Measurements from ENCODE around the gene KLHL17. TPM values are rescaled to one million over a fixed set of nuclear protein-coding genes. Genes with fewer than 3 reads are reported as not detected.

Gene KLHL17
- total and polyA plus RNA-seq, 2 experiments from 2014 or later = 5.5 to 19.2 TPM

GRCh38 chr1:953524-954320, 6.7 kb upstream of the KLHL17 start:
- H2AFZ ChIP-seq = no peak overlapping the region
- H3K36me3 ChIP-seq (ENCODE audit: low read depth) = no peaks in the 10 kb centered on the region; the same call in 1 of the 2 replicates
- no peak overlapping the region for H3K27ac ChIP-seq
- H3K4me1 ChIP-seq (ENCODE audit: insufficient read depth) = peaks cover 11% of the 10 kb centered on the region; the same call in 1 of the 2 replicates
- H3K4me2 ChIP-seq (ENCODE audit: unreplicated experiment) = no peak overlapping the region
- H3K79me2 ChIP-seq (ENCODE audit: insufficient read depth) = peaks cover 27% of the 10 kb centered on the region
- DNase-seq = no peak
- WGBS, 2 experiments (ENCODE audit: low coverage in 1 of 2, low lambda C conversion rate in 2 of 2, missing lambda C conversion rate in 2 of 2) = 87 to 94% methylated on average over 27 to 32 of the region's 32 CpGs
- H3K27me3 ChIP-seq (replicated peaks; ENCODE audit: insufficient read depth) = no peaks in the 10 kb centered on the region
- no peak overlapping the region for H3K9ac ChIP-seq
- TF ChIP-seq EZH2 (IDR thresholded peaks at IDR 0.05; ENCODE audit: insufficient read depth, poor library complexity, severe bottlenecking) (no peak), EZH2phosphoT487 (IDR thresholded peaks at IDR 0.05; ENCODE audit: insufficient read depth, low read depth) (no peak)
- H3K4me3 ChIP-seq = no peak overlapping the region
- in situ Hi-C loops (cut with MboI) = no loop called here
- no peaks in the 10 kb centered on the region for H3K9me2 ChIP-seq (ENCODE audit: insufficient read depth)
- no peaks in the 10 kb centered on the region for H3K9me3 ChIP-seq (ENCODE audit: low read depth)
- no peaks in the 10 kb centered on the region for H4K20me1 ChIP-seq (ENCODE audit: insufficient read depth)
- H3F3A ChIP-seq (ENCODE audit: insufficient read depth) = no peaks in the 10 kb centered on the region

DNA sequence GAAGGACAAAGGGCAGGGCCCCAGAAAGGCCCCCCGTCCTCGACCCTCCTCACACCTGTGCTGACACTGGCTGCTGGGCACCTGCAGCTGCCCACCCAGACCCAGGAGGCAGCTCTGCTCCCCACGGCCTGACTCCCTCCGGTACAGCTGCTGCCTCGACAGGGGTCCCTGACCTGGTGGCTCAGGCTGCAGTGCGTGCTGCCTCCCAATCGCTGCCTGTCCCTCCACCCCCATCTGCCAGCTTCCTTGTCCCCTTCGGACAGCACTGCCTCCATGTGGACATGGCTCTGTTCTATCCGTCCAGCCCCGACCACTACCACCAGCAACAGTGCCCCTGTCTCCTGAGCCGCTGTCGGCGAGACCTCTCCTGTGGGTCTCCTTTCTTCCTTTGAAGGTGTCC, 5.5 kb upstream of the KLHL17 start:
- no peak overlapping the region for H3K27ac ChIP-seq
- no peak overlapping the region for H3K4me2 ChIP-seq (ENCODE audit: unreplicated experiment)
- in situ Hi-C loops (cut with MboI) = no loop called here
- H4K20me1 ChIP-seq (ENCODE audit: insufficient read depth) = no peaks in the 10 kb centered on the region
- no peaks in the 10 kb centered on the region for H3K9me2 ChIP-seq (ENCODE audit: insufficient read depth)
- peaks cover 11% of the 10 kb centered on the region; the same call in 1 of the 2 replicates for H3K4me1 ChIP-seq (ENCODE audit: insufficient read depth)
- no peak overlapping the region for H3K4me3 ChIP-seq
- WGBS, 2 experiments (ENCODE audit: low coverage in 1 of 2, low lambda C conversion rate in 2 of 2, missing lambda C conversion rate in 2 of 2) = 91 to 98% methylated on average over 10 to 13 of the region's 13 CpGs
- H3K36me3 ChIP-seq (ENCODE audit: low read depth) = no peaks in the 10 kb centered on the region; the same call in 1 of the 2 replicates
- peaks cover 30% of the 10 kb centered on the region for H3K79me2 ChIP-seq (ENCODE audit: insufficient read depth)
- no peak overlapping the region for H3K9ac ChIP-seq
- no peak overlapping the region for H2AFZ ChIP-seq
- H3K27me3 ChIP-seq (replicated peaks; ENCODE audit: insufficient read depth) = no peaks in the 10 kb centered on the region
- H3K9me3 ChIP-seq (ENCODE audit: low read depth) = no peaks in the 10 kb centered on the region
- no peaks in the 10 kb centered on the region for H3F3A ChIP-seq (ENCODE audit: insufficient read depth)
- no peak for TF ChIP-seq EZH2phosphoT487 (IDR thresholded peaks at IDR 0.05; ENCODE audit: insufficient read depth, low read depth)
- TF ChIP-seq EZH2 (IDR thresholded peaks at IDR 0.05; ENCODE audit: insufficient read depth, poor library complexity, severe bottlenecking) = no peak
- DNase-seq = no peak

DNA sequence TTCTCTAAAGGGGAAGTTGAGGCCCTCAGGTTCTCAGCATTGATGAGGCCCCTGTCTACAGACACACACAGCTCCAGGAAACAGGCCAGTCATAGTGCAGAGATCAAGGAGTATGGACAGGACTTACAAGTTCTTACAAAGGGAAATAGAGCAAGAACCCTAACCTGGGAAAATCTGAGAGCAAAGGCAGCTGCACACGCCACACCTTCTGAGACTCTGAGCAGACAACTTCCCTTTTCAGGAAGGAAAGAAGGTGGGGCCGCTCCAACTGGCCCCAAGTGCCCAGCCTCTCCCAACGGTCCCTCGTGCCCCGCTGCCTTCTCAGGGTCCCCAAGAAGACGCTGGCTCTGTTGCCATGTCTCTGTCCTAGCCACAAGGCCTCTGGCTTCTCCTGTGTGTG, 4.9 kb upstream of the KLHL17 start:
- no peaks in the 10 kb centered on the region for H3F3A ChIP-seq (ENCODE audit: insufficient read depth)
- H3K27ac ChIP-seq = no peak overlapping the region
- no peaks in the 10 kb centered on the region for H4K20me1 ChIP-seq (ENCODE audit: insufficient read depth)
- H3K27me3 ChIP-seq (replicated peaks; ENCODE audit: insufficient read depth) = no peaks in the 10 kb centered on the region
- peaks cover 30% of the 10 kb centered on the region for H3K79me2 ChIP-seq (ENCODE audit: insufficient read depth)
- no peaks in the 10 kb centered on the region for H3K9me3 ChIP-seq (ENCODE audit: low read depth)
- no peaks in the 10 kb centered on the region for H3K9me2 ChIP-seq (ENCODE audit: insufficient read depth)
- H3K9ac ChIP-seq = no peak overlapping the region
- DNase-seq = no peak
- peaks cover 11% of the 10 kb centered on the region; the same call in 1 of the 2 replicates for H3K4me1 ChIP-seq (ENCODE audit: insufficient read depth)
- no peak overlapping the region for H3K4me3 ChIP-seq
- H3K36me3 ChIP-seq (ENCODE audit: low read depth) = no peaks in the 10 kb centered on the region; the same call in 1 of the 2 replicates
- no peak overlapping the region for H3K4me2 ChIP-seq (ENCODE audit: unreplicated experiment)
- no peak overlapping the region for H2AFZ ChIP-seq
- in situ Hi-C loops (cut with MboI) = no loop called here
- WGBS, 2 experiments (ENCODE audit: low coverage in 1 of 2, low lambda C conversion rate in 2 of 2, missing lambda C conversion rate in 2 of 2) = 94 to 98% methylated on average over 5 to 6 of the region's 6 CpGs
- no peak for TF ChIP-seq EZH2 (IDR thresholded peaks at IDR 0.05; ENCODE audit: insufficient read depth, poor library complexity, severe bottlenecking)

DNA sequence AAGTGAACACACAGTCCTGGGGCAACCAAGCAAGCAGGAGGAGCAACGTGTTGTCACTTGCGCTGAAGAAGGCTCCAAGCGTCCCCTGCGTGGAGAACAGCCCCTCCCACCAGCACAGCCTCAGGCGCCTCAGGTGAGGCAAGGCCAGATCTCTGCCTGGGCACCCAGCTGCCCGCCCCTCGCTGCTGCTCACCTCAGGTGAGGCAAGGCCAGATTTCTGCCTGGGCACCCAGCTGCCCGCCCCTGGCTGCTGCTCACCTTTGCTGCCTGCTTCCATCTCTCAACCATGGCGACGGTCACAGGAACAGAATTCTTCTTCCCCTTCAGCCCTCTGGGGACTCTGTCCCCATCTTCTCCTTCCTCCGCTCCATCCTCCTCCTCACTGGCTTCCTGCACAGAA, 3.7 kb upstream of the KLHL17 start:
- no peaks in the 10 kb centered on the region for H3K27me3 ChIP-seq (replicated peaks; ENCODE audit: insufficient read depth)
- H3K9me3 ChIP-seq (ENCODE audit: low read depth) = no peaks in the 10 kb centered on the region
- H4K20me1 ChIP-seq (ENCODE audit: insufficient read depth) = no peaks in the 10 kb centered on the region
- H3K4me1 ChIP-seq (ENCODE audit: insufficient read depth) = peaks cover 11% of the 10 kb centered on the region; the same call in 1 of the 2 replicates
- in situ Hi-C loops (cut with MboI) = no loop called here
- DNase-seq = no peak
- no peak overlapping the region for H3K4me3 ChIP-seq
- no peaks in the 10 kb centered on the region for H3F3A ChIP-seq (ENCODE audit: insufficient read depth)
- 93 to 95% methylated on average over 9 to 11 of the region's 11 CpGs for WGBS, 2 experiments (ENCODE audit: low coverage in 1 of 2, low lambda C conversion rate in 2 of 2, missing lambda C conversion rate in 2 of 2)
- peaks cover 34% of the 10 kb centered on the region for H3K79me2 ChIP-seq (ENCODE audit: insufficient read depth)
- no peak overlapping the region for H2AFZ ChIP-seq
- no peak for TF ChIP-seq EZH2 (IDR thresholded peaks at IDR 0.05; ENCODE audit: insufficient read depth, poor library complexity, severe bottlenecking)
- TF ChIP-seq EZH2phosphoT487 (IDR thresholded peaks at IDR 0.05; ENCODE audit: insufficient read depth, low read depth) = no peak
- no peaks in the 10 kb centered on the region; the same call in 1 of the 2 replicates for H3K36me3 ChIP-seq (ENCODE audit: low read depth)
- no peak overlapping the region for H3K9ac ChIP-seq
- H3K27ac ChIP-seq = no peak overlapping the region
- H3K9me2 ChIP-seq (ENCODE audit: insufficient read depth) = no peaks in the 10 kb centered on the region
- no peak overlapping the region for H3K4me2 ChIP-seq (ENCODE audit: unreplicated experiment)

Measured in GM23248 (cell line).